WTC11 (cell line): ENCODE data around the gene SOCS3.

ENCODE experiments used
- GABPB1 ChIP-seq: sonication (generic); formaldehyde crosslinking; IDR thresholded peaks from 2 replicates; pipeline ENCODE4 v1.8.1; 2023; ENCODE audit warnings: mild to moderate bottlenecking, missing genetic modification reagents
- JAZF1 ChIP-seq: fragments of 250-450 bp; sonication (Bioruptor Pico); IDR thresholded peaks from 2 replicates; pipeline ENCODE4 v1.9.0; 2021; ENCODE audit warnings: moderate library complexity, mild to moderate bottlenecking, inconsistent platforms
- NFE2L1 ChIP-seq: sonication (generic); formaldehyde crosslinking; IDR thresholded peaks from 2 replicates; pipeline ENCODE4 v1.8.1; 2023; ENCODE audit warnings: missing genetic modification reagents
- NFYB ChIP-seq: sonication (generic); formaldehyde crosslinking; conservative IDR thresholded peaks from 2 replicates; pipeline ENCODE4 v1.8.0; 2022; ENCODE audit warnings: low read depth, missing genetic modification reagents
- TF ChIP-seq, protein P1 (sequence below): fragments of 200-600 bp; IDR thresholded peaks from 2 replicates; pipeline ENCODE4 v1.8.0; 2022; ENCODE audit warnings: antibody characterized with exemption
- TF ChIP-seq, protein P2 (sequence below): fragments of 250-450 bp; sonication (Bioruptor Pico); IDR thresholded peaks from 2 replicates; pipeline ENCODE4 v1.9.0; 2021; ENCODE audit warnings: mild to moderate bottlenecking
- TF ChIP-seq, protein P3 (sequence below): sonication (generic); formaldehyde crosslinking; IDR thresholded peaks from 2 replicates; pipeline ENCODE4 v1.8.0; 2023; ENCODE audit warnings: mild to moderate bottlenecking, missing genetic modification reagents
- TF ChIP-seq, protein P4 (sequence below): sonication (generic); formaldehyde crosslinking; conservative IDR thresholded peaks from 2 replicates; pipeline ENCODE4 v1.8.1; 2022; ENCODE audit warnings: mild to moderate bottlenecking, missing genetic modification reagents

DNA sequence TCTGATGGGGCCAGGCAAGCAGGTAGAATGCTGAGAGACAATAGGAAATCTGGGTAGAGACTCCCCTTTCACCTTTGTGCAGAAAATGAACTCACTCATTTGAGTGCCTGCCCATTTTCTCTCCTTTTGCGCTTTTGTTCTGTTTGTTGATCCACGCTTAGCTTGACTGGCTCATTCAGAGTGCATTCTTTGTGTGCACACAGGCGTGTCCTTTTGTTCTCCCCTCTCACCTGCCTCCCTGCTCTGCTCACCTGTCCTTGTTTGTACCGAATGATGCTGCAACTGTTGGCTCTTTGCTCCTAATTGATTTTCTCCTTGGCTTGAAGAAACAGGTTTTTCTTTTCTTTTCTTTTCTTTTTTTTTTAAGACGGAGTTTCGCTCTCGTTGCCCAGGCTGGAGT lies 34.3 kb upstream of the SOCS3 start:
- TF ChIP-seq, protein P1, sequence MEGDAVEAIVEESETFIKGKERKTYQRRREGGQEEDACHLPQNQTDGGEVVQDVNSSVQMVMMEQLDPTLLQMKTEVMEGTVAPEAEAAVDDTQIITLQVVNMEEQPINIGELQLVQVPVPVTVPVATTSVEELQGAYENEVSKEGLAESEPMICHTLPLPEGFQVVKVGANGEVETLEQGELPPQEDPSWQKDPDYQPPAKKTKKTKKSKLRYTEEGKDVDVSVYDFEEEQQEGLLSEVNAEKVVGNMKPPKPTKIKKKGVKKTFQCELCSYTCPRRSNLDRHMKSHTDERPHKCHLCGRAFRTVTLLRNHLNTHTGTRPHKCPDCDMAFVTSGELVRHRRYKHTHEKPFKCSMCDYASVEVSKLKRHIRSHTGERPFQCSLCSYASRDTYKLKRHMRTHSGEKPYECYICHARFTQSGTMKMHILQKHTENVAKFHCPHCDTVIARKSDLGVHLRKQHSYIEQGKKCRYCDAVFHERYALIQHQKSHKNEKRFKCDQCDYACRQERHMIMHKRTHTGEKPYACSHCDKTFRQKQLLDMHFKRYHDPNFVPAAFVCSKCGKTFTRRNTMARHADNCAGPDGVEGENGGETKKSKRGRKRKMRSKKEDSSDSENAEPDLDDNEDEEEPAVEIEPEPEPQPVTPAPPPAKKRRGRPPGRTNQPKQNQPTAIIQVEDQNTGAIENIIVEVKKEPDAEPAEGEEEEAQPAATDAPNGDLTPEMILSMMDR, result no peak
- no peak for TF ChIP-seq GABPB1
- no peak for TF ChIP-seq NFYB
- TF ChIP-seq JAZF1 (CRISPR knock-in tag), result no peak
- TF ChIP-seq, protein P2, sequence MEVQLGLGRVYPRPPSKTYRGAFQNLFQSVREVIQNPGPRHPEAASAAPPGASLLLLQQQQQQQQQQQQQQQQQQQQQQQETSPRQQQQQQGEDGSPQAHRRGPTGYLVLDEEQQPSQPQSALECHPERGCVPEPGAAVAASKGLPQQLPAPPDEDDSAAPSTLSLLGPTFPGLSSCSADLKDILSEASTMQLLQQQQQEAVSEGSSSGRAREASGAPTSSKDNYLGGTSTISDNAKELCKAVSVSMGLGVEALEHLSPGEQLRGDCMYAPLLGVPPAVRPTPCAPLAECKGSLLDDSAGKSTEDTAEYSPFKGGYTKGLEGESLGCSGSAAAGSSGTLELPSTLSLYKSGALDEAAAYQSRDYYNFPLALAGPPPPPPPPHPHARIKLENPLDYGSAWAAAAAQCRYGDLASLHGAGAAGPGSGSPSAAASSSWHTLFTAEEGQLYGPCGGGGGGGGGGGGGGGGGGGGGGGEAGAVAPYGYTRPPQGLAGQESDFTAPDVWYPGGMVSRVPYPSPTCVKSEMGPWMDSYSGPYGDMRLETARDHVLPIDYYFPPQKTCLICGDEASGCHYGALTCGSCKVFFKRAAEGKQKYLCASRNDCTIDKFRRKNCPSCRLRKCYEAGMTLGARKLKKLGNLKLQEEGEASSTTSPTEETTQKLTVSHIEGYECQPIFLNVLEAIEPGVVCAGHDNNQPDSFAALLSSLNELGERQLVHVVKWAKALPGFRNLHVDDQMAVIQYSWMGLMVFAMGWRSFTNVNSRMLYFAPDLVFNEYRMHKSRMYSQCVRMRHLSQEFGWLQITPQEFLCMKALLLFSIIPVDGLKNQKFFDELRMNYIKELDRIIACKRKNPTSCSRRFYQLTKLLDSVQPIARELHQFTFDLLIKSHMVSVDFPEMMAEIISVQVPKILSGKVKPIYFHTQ (CRISPR knock-in tag), result no peak
- TF ChIP-seq, protein P3, sequence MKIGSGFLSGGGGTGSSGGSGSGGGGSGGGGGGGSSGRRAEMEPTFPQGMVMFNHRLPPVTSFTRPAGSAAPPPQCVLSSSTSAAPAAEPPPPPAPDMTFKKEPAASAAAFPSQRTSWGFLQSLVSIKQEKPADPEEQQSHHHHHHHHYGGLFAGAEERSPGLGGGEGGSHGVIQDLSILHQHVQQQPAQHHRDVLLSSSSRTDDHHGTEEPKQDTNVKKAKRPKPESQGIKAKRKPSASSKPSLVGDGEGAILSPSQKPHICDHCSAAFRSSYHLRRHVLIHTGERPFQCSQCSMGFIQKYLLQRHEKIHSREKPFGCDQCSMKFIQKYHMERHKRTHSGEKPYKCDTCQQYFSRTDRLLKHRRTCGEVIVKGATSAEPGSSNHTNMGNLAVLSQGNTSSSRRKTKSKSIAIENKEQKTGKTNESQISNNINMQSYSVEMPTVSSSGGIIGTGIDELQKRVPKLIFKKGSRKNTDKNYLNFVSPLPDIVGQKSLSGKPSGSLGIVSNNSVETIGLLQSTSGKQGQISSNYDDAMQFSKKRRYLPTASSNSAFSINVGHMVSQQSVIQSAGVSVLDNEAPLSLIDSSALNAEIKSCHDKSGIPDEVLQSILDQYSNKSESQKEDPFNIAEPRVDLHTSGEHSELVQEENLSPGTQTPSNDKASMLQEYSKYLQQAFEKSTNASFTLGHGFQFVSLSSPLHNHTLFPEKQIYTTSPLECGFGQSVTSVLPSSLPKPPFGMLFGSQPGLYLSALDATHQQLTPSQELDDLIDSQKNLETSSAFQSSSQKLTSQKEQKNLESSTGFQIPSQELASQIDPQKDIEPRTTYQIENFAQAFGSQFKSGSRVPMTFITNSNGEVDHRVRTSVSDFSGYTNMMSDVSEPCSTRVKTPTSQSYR (CRISPR knock-in tag), result no peak
- TF ChIP-seq, protein P4, sequence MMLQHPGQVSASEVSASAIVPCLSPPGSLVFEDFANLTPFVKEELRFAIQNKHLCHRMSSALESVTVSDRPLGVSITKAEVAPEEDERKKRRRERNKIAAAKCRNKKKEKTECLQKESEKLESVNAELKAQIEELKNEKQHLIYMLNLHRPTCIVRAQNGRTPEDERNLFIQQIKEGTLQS, result no peak
- no peak for TF ChIP-seq NFE2L1 (CRISPR knock-in tag)
